22Rv1 (cell line): ENCODE data around the gene SLC15A4.

Experiments used
- H3K27ac ChIP-seq: fragments of 450-650 bp; 2 replicates; pipeline ENCODE4 v1.5.1; 2017
- CTCF ChIP-seq: fragments of 450-650 bp; IDR thresholded peaks from 2 replicates; pipeline ENCODE4 v1.5.1; 2017; ENCODE audit warnings: mild to moderate bottlenecking
- ZFX ChIP-seq: fragments of 450-650 bp; IDR thresholded peaks from 2 replicates; pipeline ENCODE4 v1.6.1; 2017; ENCODE audit warnings: antibody characterized with exemption, borderline replicate concordance

SLC15A4 gene

DNA sequence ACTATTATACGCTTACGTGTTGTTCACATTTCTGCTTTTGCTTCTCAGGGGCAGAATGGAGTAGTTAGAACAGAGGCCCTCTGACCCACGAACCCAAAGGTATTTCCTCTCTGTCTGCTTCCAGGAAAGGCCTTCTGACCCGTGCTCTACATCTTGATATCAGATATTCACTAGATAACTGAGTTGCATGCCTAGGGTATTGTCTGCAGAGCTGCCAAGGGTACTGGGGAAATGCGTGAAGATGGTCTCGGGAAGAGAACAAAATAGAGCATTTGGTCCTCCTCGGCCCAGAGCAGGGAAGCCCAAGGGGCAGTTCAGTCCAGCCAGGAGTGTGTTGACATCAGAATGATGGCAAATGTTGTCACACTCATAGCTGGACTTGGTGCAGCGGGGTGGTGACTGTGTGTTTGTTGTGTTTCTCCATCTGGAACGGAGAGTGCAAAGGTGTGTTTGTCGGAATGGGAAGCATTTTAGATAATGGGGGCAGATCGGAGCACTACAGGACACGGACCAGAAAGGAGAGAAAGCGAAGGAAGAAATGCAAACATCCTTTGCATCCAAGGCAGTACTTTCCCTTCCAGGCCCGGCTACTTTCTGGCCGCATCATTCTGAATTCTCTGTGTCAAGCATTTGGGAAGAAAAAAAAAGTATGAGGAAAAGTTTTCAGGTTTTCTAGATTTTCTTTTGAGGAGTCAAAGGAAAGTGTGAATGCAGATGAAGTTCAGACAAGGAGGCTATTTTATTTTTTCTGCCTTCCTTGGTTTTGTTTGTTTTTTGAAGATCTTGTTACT lies 37.7 kb upstream of the SLC15A4 start:
- TF ChIP-seq CTCF: no peak
- TF ChIP-seq ZFX: no peak
- no peak overlapping the region for H3K27ac ChIP-seq

DNA sequence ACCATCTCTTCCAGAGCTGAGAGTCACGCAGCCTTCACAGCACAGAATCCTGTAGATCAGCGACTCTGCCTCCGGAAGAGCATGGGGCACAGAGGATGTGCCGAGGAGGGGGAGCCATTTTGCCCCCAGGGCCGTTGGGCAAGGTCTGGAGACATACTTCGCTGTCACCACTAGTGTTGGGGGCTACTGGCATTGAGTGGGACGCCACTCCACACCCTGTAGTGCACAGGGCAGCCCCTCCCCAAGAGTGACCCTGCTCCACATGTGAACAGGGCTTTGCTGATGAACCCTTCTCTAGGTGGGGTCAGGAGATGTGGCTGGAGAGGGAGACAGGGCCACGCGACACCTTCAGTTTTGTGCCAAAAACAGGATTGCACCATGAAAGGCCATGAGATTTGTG lies 35.6 kb upstream of the SLC15A4 start:
- TF ChIP-seq ZFX (no peak), CTCF (no peak)
- H3K27ac ChIP-seq: no peak overlapping the region

DNA sequence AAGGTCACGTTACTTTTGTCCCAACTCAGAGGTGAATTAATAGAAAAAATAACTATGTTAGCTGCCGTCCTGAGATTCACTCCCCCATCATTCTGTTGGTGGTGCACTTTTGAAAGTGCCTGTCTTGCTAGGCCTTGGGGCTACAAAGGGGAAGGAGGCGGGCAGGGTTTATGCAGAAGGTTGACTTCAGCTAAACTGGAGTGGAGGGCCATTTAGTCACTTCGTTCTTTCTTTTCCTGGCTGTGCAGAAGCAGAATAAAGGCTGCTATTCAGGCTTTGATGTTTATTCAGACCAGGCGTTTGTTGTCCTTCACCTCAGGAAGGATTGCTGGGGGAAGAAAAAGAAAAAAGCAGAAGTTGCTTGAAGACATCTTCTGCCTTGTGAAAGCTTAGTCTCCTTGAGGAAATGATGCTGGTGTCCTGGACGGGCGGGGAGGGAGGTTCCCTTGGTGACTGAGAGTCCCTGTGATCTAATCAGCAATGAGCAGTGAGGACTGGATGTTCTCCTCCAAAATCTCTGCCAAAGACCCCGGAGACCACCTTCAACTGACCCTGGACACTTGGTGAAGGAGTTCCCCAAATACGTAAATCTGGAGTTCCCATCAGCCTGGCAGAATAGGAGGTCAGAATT lies 33.5 kb upstream of the SLC15A4 start:
- no peak overlapping the region for H3K27ac ChIP-seq
- TF ChIP-seq ZFX: no peak
- no peak for TF ChIP-seq CTCF

- no peak for TF ChIP-seq ZFX
- TF ChIP-seq CTCF: no peak
- H3K27ac ChIP-seq: no peak overlapping the region
These were observed 33.0 kb upstream of the SLC15A4 start for GRCh38 chr12:128856791-128857078.

DNA sequence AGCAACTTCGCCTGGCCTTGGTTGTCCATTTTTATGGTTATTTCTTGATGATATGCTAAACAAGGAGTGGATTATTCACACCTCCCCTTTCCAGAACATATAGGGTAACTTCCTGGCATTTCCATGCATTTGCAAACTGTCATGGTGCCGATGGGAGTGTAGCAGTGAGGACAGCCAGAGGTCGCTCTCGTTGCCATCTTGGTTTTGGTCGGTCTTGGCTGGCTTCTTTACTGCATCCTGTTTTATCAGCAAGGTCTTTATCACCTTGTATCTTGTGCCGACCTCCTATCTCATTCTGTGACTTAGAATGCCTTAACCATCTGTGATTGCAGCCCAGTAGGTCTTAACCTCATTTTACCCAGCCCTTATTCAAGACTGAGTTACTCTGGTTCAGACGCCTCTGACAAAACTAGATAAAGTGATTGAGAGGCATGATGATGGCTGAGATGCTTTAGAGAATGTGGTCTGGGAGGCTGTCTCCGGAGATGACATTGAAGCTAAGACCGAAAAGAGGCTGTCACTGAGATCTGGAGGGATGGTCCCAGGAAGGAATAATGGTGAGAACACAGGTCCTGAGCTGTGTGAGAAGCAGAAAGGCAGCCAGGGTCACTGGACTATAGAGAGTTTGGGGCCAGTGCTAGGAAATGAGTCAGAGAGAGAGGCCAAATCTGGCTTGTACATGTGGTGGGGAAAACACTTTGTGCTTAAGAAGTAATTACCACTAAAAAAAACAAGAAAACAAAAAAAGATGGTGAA lies 32.5 kb upstream of the SLC15A4 start:
- H3K27ac ChIP-seq: no peak overlapping the region
- TF ChIP-seq ZFX (no peak), CTCF (no peak)

GRCh38 chr12:128853600-128854197 lies 29.9 kb upstream of the SLC15A4 start:
- no peak overlapping the region for H3K27ac ChIP-seq
- TF ChIP-seq ZFX (no peak), CTCF (no peak)
